Vagina (tissue), 2 donors: Measurements from ENCODE around the gene SCARF2. TPM values are rescaled to one million over a fixed set of nuclear protein-coding genes. Genes with fewer than 3 reads are reported as not detected.

Experiments used
- DNase-seq, 2 donors: peaks; one replicate each; pipeline ENCODE4 v3.0.0-alpha.2; 2017; ENCODE audit errors: extremely low spot score in 2 of 2
- H3K27ac ChIP-seq: fragments of 200-600 bp; sonication (generic); one replicate; pipeline ENCODE4 v1.5.1; 2019
- H3K27me3 ChIP-seq: fragments of 200-600 bp; sonication (generic); one replicate; pipeline ENCODE4 v1.5.1; 2019
- H3K36me3 ChIP-seq, 2 donors: fragments of 200-600 bp; sonication (generic); one replicate each; pipeline ENCODE4 v1.5.1; 2017 to 2019
- H3K4me1 ChIP-seq: fragments of 200-600 bp; sonication (generic); one replicate; pipeline ENCODE4 v1.5.1; 2019
- H3K4me3 ChIP-seq, 2 donors: fragments of 200-600 bp; sonication (generic); 1 replicate in 1 of 2; 2 replicates in 1 of 2; pipeline ENCODE4 v1.5.1; 2016 to 2019
- H3K9me3 ChIP-seq: fragments of 200-600 bp; sonication (generic); one replicate; pipeline ENCODE4 v1.5.1; 2019
- POLR2A ChIP-seq, 2 donors: fragments of 450-650 bp; IDR thresholded peaks; one replicate each; pipeline ENCODE4 v1.6.1; 2017; ENCODE audit warnings: antibody characterized with exemption in 2 of 2, mild to moderate bottlenecking in 2 of 2, moderate library complexity in 2 of 2
- POLR2AphosphoS5 ChIP-seq, 2 donors: sonication (generic); formaldehyde crosslinking; IDR thresholded peaks; one replicate each; pipeline ENCODE4 v1.9.0; 2017; ENCODE audit warnings: antibody characterized with exemption in 2 of 2, mild to moderate bottlenecking in 2 of 2, low read depth in 1 of 2; ENCODE audit not compliant: insufficient read depth in 1 of 2
- intact Hi-C: fragments of 100-400 bp; cut with DNase I; formaldehyde crosslinking; loops from one replicate; pipeline ENCODE4 v1.15.1; 2023
- total RNA-seq: library from RNA; depleted of rRNA; stranded (reverse); fragments of >200 nt; gene quantifications from one replicate; pipeline ENCODE4 v1.2.3, GENCODE V29; 2016
- TF ChIP-seq, protein P1 (sequence below), 3 experiments: fragments of 450-650 bp in 2 of 3; fragments of 200-600 bp in 1 of 3; sonication (generic) in 1 of 3; IDR thresholded peaks; one replicate each; pipeline ENCODE4 v1.5.1; 2017 to 2019; ENCODE audit warnings: antibody characterized with exemption in 3 of 3, mild to moderate bottlenecking in 2 of 3, moderate library complexity in 2 of 3

The SCARF2 gene
- total RNA-seq, 1 donor from 2014 or later: 32.2 TPM

DNA sequence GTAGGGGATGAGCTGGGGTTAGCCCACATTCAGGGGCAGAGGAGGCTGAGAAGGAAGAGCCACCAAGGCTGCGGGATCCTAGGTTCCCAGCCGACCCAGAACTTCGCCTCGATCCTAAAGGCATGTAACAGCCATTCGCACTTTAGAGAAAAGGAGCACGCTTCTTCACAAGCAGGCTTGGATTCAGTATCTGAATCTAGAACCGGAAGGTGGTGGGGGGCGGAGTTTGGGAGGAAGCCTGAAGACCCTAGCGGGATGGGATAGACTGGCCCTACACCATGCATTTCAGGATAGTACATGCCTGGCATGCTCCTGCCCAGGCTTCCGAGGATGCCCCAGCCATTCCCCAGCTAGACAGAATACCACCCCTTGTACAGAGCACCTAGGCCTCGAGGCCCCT lies 4.4 kb downstream of the SCARF2 start:
- Histone ChIP-seq H3K36me3 (no peaks in the 10 kb centered on the region), H3K27me3 (no peaks in the 10 kb centered on the region), H3K4me3 (no peak overlapping the region), H3K27ac (no peak overlapping the region), H3K4me1 (peaks cover 58% of the 10 kb centered on the region), H3K9me3 (no peaks in the 10 kb centered on the region)
- intact Hi-C loops: no loop called here
- TF ChIP-seq POLR2A (IDR thresholded peaks at IDR 0.05) (no peak), POLR2AphosphoS5 (IDR thresholded peaks at IDR 0.05; ENCODE audit: insufficient read depth in 1 of 2, low read depth in 1 of 2) (no peak)
- TF ChIP-seq, protein P1, sequence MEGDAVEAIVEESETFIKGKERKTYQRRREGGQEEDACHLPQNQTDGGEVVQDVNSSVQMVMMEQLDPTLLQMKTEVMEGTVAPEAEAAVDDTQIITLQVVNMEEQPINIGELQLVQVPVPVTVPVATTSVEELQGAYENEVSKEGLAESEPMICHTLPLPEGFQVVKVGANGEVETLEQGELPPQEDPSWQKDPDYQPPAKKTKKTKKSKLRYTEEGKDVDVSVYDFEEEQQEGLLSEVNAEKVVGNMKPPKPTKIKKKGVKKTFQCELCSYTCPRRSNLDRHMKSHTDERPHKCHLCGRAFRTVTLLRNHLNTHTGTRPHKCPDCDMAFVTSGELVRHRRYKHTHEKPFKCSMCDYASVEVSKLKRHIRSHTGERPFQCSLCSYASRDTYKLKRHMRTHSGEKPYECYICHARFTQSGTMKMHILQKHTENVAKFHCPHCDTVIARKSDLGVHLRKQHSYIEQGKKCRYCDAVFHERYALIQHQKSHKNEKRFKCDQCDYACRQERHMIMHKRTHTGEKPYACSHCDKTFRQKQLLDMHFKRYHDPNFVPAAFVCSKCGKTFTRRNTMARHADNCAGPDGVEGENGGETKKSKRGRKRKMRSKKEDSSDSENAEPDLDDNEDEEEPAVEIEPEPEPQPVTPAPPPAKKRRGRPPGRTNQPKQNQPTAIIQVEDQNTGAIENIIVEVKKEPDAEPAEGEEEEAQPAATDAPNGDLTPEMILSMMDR (IDR thresholded peaks at IDR 0.05): no peak
- no peak for DNase-seq

DNA sequence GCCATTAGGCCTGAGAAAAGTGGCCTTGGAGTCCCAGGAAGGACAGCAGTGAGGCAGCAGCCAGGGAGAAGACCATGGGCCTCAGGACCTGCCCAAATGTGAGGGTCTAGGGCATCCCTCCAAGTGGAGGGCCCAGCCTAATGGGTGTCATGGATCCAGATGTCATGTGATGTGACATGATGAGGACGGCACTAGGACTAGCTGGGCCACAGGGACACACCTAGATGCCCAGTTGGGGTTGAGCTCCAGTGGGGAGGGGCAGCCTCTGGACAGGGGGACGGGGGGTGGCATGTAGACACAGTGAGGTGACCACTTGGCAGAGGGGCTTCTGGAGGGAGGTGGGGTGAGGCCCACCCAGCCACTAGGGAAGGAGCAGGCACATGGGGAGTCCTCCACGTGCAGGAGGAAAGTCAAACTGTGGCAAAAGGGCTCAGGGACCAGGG lies 5.4 kb downstream of the SCARF2 start:
- H3K27me3 ChIP-seq: no peaks in the 10 kb centered on the region
- no peaks in the 10 kb centered on the region for H3K9me3 ChIP-seq
- TF ChIP-seq POLR2A (IDR thresholded peaks at IDR 0.05): no peak
- DNase-seq: peak in 1 of 2 donors; percentile 81
- no peak overlapping the region for H3K4me3 ChIP-seq
- no peaks in the 10 kb centered on the region for H3K36me3 ChIP-seq
- H3K27ac ChIP-seq: no peak overlapping the region
- H3K4me1 ChIP-seq: peaks cover 56% of the 10 kb centered on the region
- intact Hi-C loops: no loop called here

DNA sequence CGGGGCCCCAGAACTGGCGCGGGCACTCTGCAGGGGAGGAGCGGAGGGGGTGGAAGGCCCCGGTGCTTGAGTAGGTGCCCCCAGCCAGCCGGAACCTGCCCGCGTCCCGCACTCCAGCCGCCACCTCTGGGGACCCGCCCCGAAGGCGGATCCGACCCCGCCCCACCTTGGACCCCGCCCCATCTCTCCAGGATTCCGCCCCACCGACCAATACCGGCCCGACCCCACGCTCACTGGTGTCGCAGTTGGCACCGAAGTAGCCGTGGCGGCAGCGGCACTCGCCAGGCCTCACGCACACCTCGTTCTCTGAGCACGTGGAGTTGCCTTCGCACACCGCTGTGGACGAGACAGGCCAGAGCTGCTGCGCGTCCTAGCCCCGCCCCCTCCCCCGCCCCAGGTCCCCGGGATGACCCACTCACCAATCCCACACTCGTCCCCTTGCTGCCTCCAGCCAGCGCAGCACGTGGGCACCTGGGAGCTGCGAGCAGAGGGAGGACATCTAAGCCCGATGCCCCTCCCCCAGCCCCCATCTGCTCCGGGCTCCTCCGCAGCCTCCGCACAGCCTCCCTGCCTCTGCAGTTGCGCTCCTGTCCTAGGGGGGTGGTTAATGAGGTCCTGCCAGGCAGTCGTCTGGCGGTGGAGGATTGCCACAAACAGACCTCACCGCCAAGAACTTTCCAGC lies 6.0 kb downstream of the SCARF2 start:
- Histone ChIP-seq H3K9me3 (no peaks in the 10 kb centered on the region), H3K4me3 (peak overlapping the region; percentile 21 to 42), H3K27ac (no peak overlapping the region), H3K36me3 (no peaks in the 10 kb centered on the region), H3K4me1 (peaks cover 50% of the 10 kb centered on the region), H3K27me3 (no peaks in the 10 kb centered on the region)
- intact Hi-C loops: no loop called here
- TF ChIP-seq, protein P1 (IDR thresholded peaks at IDR 0.05): no peak
- TF ChIP-seq POLR2A (IDR thresholded peaks at IDR 0.05) (no peak), POLR2AphosphoS5 (IDR thresholded peaks at IDR 0.05; ENCODE audit: insufficient read depth in 1 of 2, low read depth in 1 of 2) (no peak)
- DNase-seq: no peak

DNA sequence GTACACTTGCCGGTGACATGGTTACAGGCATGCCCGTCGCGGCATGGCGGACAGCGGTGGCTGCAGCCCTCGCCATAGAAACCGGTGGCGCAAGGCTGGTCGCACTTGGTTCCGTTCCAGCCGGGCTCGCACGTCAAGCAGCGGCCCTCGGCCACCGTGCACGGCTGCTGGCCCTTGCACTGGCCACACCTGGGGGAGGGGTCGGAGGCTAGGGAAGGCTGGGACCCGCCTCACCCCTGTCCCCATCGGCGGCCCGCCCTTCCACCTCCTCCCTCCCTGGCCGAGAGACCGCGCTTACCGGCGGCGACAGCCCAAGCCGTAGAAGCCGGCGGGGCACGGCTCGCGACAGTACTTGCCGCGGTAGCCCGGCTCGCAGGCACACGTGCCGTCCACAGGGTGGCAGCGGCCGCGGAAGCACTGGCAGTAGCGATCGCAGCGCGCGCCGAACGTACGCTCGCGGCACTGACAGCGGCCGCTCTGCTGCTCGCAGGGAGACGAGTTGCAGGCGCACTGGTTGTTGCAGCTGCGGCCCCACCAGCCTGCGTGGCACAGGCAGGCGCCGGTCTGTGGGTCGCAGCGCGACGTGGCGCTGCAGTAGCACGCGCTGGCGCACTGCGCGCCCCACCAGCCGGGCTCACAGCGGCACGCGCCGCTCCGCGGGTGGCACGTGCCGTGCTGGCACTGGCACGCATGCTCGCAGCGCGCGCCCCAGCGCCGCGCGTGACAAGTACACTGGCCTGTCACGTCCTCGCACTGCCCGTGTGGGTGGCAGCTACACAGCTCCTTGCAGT lies 6.7 kb downstream of the SCARF2 start:
- TF ChIP-seq, protein P1 (IDR thresholded peaks at IDR 0.05): no peak
- TF ChIP-seq POLR2AphosphoS5 (IDR thresholded peaks at IDR 0.05; ENCODE audit: insufficient read depth in 1 of 2, low read depth in 1 of 2) (no peak), POLR2A (IDR thresholded peaks at IDR 0.05) (no peak)
- Histone ChIP-seq H3K36me3 (no peaks in the 10 kb centered on the region), H3K4me1 (peaks cover 52% of the 10 kb centered on the region), H3K27ac (no peak overlapping the region), H3K4me3 (peak overlapping the region; percentile 21 to 42), H3K9me3 (no peaks in the 10 kb centered on the region), H3K27me3 (no peaks in the 10 kb centered on the region)
- no peak for DNase-seq
- intact Hi-C loops: no loop called here

DNA sequence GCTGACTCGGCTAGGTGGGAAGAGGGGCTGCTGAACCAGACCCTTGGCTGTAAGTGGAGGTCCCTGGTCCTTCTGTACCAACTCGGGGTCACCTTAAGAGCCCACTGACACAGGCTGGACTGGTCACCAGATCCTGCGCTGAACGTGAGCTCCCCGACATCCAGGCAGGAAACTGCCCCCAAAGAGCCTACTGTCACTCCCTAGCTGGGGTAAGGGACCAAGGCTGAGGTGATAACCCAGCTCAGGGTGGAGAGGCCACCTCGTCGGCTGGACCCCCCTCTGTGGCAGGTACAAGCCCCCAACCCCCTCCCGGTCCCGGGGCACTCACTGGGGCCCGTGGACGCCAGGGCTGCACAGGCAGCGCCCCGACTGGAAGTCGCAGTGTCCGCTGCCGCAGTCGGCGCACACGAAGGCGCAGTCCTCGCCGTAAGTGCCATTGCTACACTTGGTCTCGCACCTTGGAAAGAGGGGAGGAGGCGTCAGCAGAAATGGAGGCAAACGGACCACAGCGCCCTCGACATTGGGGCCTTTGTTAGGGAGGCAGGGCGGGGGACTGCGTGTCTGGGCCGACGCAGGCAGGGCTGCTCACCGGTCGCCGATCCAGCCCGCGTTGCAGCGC lies 7.4 kb downstream of the SCARF2 start:
- no peaks in the 10 kb centered on the region for H3K36me3 ChIP-seq
- H3K27me3 ChIP-seq: no peaks in the 10 kb centered on the region
- intact Hi-C loops: no loop called here
- TF ChIP-seq POLR2AphosphoS5 (IDR thresholded peaks at IDR 0.05; ENCODE audit: insufficient read depth in 1 of 2, low read depth in 1 of 2): no peak
- no peak for TF ChIP-seq POLR2A (IDR thresholded peaks at IDR 0.05)
- TF ChIP-seq, protein P1 (IDR thresholded peaks at IDR 0.05): no peak
- peak overlapping the region; percentile 33 to 42 for H3K4me3 ChIP-seq
- no peak overlapping the region for H3K27ac ChIP-seq
- peaks cover 48% of the 10 kb centered on the region for H3K4me1 ChIP-seq
- no peaks in the 10 kb centered on the region for H3K9me3 ChIP-seq
- DNase-seq: no peak
